ENCODE data around the gene TSHZ1.

DNA sequence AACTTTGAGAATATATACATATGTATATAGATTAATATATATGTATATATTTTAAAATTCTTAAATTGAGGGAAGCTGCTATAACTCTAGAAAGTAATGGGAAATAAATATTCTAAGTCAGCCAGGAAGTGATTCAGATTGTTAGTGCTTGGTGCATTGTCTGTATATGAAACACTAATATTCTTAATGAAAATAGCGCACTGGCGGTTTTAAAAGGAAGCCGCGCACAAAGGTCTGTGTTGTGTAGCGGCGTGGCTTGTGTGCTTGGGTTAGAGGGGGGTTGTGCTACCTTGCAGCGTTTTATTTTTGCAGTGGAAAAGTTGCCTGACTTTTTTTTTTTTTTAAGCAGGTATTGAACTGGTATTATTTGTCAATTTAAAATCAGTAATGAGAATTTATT lies 11.3 kb downstream of the TSHZ1 start:
- TF ChIP-seq EP300 (IDR thresholded peaks at IDR 0.05; ENCODE audit: borderline replicate concordance in 1 of 2, low read depth in 1 of 2, low read length in 1 of 2) = no peak
- no peak for TF ChIP-seq SMC3 (IDR thresholded peaks at IDR 0.05; ENCODE audit: low read depth, low read length)

Data from SK-N-SH (cell line).